HG02885 (cell line): Measurements from ENCODE around the gene FGFR3.

Experiments
- ATAC-seq: cut with Tn5 transposase; IDR thresholded peaks from one replicate; pipeline ENCODE4 v1.9.1; 2021; ENCODE audit warnings: mild to moderate bottlenecking; ENCODE audit not compliant: unreplicated experiment, poor library complexity

FGFR3 gene

DNA sequence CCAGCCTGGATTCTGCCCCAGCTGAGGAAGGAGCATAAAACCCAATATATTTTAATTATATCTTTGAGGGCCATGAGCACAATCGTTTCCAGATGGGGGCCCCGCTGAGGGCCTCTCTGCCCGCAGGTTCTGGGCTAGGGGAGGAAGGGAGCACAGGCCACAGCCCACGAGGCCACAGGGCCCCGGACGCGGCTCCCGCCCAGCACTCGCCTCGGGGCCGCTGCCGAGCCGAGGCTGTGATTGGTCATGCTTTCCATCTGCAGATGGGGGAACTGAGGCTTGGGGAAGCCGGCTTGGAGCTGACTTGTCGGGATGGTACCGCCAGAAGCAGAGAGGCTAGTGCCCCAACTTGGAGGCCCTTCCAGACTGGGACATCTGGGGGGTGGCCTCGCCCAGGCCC is 37.8 kb upstream of the FGFR3 start:
- no peak for ATAC-seq

DNA sequence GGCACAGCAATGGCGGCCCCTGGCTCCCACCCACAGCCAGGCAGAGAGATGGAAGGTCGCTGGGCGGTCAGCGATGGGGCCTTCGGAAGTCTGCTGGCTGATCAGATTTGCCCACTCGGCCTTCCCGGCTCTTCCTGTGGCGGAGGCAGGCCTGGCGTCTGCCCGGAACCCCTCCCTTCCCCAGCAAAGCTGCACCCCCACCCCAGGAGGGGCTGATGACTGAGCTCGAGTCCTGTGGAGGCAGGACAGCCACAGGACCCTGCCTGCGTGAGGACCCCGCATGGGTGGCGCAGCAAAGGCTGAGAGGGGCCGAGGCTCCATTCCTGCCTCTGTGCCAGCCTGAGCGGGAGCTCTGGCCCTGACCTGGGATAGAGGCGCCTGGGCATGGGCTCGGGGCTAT is 37.0 kb upstream of the FGFR3 start:
- ATAC-seq: no peak

DNA sequence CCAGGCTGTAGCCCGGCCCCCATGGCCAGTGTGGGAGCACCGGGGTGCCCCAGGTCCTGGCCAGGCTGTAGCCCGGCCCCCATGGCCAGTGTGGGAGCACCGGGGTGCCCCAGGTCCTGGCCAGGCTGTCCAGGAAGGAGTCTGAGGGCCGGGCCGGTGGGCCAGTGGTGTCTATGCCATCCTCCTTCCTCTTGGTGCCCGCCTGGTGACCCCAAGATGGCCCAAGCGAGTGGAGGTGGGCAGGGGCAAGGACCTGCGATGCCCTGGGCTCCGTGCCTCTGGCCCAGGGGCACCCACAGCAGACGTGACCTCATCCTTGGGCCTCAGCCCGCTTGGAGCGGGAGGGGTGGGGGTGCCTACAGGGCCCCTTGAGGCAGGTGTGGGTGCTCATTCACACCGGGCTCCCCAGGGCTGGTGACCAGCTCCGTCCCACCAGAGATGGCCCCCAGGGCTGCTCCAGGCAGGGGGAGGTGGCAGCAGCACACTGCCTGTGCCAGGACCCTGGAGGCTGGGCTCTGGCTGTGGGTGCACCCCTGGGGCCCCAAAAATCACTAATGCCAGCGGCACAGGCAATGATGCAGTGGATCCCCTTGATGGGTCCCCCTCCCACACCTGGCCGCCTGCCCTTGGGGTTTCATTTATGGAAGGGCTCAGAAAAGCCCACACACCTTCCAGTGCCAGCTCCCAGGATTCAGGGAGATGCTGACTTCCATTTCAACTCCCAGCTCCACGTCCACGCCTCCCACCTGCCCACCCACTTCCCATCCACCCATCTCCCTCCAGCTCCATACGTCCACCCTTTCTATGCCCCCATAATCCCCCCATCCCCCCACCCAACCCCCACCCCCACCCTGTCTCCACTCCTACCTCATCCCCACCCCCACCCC is 36.0 kb upstream of the FGFR3 start:
- ATAC-seq: no peak

DNA sequence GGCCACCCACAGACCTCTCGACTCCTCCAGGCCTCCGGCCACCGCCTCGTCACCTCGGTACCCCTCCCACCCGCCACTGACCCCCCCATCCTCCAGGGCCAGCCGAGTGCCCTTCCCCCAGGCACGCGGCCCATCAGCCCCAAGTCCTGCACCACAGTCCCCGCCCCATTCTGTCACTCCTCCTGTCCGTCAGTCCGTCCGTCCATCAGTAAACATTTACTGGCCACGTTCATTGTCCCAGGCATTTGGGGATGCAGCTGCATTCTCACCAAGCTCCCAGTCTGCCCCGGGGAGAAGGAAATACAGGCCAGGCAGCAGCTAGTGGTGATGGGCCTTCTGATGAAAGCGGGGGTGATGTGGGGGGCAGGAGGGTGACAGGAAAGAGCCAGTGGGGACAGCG is 35.3 kb upstream of the FGFR3 start:
- ATAC-seq: no peak

DNA sequence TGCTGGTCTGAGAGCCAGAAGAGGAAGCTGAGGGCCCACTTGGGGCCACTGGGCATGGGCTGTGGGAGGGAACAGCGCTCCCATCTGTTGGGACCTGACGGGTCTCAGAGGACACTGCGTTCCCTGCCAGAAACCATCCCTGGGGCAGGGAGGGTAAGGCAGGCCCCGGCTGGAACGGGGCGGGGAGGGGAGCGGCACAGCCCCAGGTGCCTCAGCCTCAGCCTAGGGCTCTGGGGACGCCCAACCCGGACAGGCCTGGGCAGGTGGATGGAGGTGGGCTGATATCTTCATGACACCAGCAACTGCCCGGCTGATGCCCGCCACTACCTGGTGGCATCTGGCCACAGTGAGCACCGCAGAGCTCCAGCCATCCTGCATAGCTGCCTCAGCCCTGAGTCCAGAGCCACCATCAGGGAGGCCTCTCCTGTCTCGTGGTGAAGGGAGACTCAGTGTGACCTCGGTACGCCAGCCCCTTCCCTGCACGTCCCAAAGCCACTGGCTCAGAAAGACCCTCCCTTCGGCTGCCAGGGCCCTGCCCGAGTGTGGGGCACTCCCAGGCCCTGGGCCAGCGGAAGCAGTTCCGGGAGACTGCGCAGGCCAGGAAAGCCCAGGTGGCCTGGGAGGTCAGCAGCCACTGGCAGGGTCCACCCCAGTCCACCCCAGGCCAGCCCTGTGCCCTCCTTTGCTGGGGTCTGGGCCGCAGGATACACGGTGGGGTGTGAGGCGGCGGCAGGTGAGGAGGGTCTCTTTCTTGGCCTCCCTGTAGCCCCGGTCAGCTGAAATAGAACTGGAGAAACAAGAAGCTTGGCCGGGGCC is 34.6 kb upstream of the FGFR3 start:
- no peak for ATAC-seq

DNA sequence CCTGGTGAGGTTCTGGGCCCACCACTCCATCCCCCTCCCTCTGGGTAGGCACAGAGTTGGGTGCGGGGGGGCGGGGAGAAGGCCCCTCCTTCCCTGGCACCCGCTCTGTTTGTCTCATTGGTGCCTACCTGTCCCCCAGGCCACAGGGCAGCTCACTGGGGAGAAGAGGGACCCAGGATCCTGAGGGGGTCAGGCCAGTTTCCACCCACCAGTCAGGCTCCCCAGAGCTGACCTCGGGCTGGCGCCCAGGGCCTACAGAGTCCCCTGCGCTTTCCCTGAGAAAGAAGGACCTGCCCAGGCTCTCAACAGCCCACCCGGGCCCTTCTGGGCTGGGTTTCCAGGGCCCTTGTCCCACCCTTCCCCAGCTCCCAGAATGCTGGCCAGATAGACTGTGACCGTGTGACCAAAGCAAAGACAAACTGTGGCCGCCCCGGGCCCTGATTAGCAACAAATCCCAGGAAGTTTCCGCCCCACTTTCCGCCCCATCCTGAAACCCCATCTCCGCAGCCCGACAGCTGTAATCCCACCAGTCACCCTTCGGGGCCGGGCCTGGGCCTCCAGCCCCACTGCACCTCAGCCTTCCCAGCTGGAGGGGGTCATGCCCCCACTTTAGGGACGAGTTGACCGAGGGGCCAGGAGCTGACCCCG is 33.8 kb upstream of the FGFR3 start:
- ATAC-seq: no peak

DNA sequence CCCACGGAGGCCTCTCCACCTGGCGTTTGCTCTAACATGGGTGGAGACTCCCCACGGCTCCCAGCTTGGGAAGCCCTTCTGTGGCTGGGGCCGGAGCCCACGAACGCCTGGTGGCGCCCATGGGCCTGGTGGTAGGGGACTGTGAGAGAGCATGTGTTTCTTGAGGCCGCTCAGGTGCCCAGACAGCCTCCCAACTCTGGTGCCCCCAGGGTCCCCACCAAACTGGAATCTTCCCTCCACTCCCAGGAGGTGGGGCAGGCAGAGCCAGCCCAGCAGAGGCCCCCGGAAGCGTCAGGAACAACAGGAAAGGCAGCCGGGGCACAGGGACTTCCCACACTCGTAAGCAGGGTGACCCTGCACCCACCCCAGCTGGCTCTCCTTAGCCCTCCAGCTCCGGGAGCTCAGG is 33.3 kb upstream of the FGFR3 start:
- no peak for ATAC-seq

DNA sequence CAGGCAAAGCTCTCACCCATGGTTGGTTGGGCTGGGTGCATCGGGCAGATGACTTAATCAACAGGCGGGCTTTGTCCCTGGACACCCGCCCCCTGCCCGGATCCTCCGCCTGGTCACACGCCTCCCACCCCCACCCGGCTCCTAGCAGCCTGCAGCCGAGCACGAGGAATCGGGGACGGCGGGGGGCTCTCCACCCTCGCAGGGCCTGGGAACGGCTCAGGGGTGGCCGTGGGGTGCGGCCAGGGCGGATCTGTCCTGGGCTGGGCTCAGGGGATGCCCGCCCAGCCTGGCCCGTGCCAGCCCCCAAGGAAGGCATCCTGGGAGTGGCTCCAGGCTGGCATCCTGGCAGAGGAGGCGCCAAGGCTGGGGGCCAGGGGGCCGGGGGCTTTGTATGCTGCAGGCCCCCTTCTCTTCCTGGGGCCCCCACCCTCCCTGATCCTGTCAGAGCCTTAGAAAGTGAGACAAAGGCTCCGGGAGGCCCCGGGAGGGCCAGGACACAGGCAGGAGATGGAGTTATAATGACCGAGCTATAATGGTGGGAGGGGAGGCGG is 32.5 kb upstream of the FGFR3 start:
- ATAC-seq: no peak

DNA sequence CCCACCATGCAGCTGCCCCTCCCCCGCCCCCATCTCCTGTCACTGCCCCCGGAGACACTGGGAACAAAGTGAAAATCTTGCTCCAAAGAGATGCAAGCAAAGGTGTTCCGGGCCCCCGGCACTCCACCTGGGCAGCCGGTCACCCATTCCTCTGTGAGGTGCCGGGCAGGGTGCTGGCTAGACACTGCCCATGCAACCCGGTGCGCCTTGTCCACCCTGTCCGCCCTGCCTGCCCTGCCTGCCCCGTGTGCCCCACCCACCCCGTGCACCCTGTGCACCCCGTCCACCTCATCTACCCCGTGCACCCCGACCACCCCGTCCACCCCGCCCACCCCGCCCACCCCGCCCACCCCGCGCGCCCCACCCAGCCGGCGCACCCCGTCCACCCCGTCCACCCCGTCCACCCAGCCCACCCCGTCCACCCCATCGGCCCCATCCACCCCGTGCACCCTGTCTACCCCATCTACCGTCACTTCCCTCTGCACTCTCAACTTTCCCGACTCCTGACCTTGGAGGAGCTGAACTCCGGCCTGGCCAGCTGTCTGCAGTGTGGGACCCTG is 31.9 kb upstream of the FGFR3 start:
- no peak for ATAC-seq

DNA sequence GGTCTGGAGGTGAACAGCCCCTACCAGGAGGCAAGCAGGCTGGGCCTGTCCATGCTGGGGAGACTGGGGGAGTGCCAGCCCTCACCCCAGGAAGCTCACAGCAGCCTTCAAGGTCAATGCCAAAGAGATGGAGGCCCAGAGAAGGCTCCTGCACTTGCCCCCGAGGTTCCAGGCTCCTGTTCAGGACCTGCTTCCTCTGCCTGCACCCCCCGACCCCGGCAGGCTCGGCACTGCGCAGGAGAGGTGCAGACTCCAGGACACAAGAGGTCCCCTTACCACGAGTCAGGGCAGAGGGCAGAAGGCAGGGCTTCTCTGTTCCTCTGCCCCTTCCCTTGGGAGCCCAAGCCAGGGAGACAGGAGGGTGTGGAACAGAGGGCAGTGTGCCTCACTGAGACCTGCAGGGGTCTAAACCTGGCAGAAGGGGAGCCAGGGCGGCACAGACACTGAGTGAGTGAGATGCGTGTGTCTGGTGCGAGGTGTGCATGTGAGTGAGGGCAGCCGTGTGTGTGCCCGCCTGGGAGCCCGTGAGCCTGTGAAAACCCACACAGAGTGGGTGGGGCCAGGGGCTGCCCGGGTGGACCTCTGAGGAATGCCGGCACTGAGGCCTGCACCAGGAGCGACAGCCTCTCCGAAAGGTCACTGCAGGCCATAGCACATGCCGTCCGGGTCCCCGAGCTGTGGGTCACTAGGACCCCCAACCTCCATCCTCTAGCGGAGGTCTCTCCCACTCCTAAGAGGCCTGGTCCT is 30.7 kb upstream of the FGFR3 start:
- ATAC-seq: no peak

DNA sequence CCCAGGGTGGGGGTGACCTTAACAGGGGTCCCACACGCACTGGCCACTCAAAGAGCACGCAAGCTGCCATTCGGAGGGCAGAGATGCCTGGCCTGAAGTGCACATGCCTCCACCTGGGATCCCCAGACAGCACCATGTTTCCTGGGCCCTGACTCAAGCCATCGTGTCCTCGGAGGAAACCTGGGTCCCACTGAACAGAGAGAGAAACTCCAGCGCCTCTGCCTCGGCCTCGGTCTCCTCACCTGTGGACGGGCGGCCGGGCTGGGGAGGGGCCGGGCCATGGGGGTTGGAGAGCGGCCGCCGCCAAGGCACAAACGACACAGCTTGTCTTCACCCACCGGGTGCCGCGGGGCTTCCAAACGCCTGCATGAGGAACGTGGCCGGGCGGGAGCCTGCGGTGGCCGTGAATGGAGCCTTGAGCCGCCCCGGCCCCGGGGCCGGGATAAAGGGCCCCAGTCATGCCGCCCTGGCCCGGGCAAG is 30.0 kb upstream of the FGFR3 start:
- ATAC-seq: no peak

DNA sequence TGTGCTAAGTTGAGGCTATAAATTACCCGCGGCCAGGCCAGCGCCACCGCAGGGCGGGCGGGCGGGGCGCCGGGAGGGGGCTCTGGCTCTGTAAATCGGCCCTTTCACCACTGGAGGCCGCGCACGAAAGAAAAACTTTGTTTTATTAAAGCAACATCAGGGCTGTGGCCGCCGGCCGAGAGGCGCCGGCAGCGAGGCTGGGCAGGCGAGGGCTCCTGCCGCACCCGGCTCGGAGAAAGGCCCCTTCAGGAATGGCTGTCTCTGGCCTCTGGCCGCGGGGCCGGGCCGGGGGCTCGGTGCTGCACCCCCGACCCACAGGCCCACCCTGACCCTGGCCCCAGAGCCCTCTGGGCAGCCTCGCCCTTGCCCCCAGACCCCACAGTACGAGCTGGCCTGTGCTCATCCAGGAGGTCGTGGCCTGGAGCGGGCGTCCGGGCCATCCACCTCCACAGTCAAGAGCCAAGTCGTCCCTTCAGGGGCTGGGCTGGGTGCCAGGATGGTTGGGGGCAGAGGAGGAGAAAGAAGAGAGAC is 29.5 kb upstream of the FGFR3 start:
- ATAC-seq: no peak

DNA sequence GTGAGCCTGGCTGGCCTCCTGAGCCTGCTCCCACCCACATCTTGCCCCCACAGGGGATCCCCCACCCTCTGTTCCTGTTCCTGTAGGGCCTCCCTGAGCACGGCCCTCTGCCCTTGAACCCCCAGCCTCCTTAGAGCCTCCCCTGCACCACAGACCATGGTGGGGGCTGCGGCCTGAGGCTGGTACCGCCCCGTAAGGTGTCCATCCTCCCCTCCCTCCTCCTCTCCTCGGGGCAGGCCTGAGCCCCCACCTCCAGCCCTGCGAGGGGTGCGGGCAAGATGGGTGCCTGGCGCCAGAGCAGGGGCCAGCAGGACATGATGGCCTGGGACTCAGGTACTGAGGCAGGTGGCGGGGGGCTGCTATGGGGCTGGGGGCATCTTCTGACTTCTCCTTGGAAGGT is 28.4 kb upstream of the FGFR3 start:
- ATAC-seq: no peak

DNA sequence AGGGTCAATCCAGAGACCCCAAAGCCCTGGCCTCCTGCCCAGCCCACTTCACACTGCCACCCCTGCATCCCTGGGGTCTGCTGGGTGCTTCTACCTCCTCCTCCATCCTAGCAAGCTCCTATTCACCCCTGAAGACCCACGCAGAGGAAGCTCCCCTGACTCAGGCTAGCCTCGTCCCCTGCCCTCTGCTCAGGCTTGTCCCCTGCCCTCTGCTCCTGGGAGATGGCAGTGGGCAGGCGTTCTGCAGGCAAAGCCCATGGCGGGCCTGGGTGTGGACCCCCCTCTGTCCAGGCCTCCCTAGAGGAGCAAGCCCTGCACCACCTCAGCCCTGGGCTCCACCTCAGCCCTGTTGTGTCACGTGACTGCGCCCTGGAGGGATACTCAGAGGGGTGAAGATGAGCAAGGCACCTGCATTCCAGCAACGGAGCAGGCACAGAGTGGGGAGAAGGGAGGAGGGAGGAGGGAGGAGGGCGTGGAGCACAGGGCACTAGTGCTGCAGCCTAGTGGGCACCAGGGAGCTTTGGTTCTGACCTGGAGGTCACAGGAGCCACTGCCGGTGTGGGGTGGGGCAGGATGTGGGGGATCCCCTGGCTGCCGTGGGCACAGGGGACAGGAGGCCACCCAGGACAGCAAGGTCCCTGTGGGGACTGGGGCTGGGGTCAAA is 27.6 kb upstream of the FGFR3 start:
- ATAC-seq: no peak

DNA sequence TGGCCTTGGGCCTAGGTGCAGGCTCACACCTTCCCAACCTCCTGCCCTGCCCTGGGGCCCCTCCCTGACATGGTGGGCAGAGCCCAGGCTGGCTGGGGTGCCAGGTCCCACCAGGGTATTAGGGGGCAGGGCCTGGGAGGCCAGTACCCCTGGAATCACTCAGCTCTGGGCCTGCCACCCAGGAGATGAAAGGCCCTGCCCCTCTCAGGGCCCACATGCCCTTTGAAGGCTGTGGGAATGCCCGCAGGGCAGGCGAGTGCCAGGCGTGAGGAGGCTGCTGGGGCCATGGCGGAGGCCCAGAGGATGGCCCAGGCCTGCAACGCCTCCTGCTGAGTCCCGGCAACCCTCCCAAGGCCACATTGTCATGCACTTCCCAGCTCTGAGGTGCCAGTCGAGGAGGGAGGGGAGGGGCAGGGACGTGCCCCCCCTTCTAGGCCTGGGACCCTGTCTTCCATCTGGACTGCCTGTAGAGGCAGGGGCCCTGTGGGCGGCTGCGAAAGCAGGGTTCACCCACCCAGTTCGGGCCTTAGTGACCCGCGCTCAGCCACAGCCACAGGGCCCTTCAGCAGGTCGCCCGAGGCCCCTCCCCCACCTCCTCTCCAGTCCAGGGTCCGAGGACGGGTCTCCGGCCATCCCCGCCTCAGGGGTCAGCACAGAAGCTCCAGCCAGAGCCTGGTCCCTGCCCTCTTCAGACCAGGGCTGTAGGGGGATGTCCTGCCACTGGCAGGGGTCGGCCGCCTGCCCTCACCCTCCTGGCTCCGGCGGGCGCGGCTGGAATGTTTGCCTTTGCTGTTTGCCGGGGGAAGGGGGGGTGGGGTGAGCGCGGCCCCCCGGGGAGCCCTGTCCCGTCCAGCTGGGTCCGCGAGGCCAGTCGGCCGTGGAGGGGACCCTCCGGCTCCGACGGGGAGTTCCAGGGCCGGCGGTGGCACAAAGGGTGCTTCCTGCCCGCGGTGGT is 26.7 kb upstream of the FGFR3 start:
- no peak for ATAC-seq

DNA sequence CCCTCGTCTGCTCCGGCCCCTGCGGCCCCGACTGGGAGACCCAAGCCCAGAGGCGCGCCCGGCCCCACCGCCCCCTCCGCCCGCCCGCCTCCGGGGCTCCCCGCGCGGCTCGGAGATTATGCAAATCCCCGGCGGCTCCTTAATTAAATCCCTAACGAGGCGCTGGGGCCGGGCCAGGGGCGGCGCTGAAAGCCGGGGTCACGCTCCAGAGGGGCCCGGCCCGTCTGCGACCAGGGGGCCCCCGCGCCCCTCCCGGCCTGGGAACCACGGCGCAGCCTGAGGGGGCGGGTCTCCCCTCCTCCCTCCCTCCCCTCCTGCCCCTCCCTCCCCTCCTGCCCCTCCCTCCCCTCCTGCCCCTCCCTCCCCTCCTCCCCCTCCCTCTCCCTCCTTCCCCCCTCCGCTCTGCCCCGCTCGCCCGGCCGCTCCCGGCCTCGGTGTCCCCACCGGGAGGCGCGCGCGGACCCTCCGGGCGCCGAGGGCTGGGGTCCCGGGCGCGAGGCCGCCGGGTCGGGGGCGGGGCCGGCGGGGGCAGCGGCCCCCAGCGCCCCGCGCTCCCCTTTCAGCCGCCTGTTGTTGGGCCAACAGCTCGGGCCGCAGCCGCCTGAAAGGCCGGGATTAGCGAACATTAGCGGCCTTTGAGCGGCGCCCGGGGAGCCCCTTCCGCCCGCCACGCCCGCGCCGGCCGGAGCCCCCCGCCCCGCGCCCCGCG is 25.9 kb upstream of the FGFR3 start:
- ATAC-seq: no peak

DNA sequence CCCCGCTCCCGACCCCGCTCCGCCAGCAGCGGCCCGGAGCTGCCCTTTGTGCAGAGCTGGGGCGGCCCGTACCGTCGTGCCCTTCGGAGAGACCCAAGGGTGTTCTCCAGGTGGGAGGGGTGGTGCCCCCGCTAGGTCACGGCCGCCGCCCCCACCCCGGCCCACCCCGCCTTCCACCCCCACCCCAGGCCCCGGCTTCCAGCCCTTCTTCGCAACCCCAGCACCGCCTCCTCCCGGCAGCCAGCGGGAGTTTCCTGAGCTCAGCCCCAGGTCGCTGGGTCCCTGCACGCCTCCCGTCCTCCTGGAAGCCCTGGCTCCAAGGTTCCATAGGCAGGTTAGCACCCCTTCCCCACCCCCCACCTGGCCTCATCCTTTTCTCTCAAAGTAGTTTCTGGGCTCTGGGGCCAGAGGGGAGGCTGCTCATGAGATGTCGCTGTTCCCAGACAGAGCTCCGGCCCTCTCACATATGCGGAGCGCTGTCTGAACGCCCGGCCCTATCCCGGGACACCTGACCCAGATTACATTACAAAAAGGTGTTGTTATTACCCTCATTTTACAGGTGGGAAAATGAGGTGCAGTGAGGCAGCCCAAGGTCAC is 25.2 kb upstream of the FGFR3 start:
- ATAC-seq: no peak
